ENCODE measurements around the gene DHX16. TPM values are rescaled to one million over a fixed set of nuclear protein-coding genes. Genes with fewer than 3 reads are reported as not detected.

DHX16 gene
- total and polyA plus RNA-seq, 9 of the 15 experiments (the other 6 are each of a cell fraction or from before 2014, with no cell fraction given): 14.6 to 66.1 (median 47.5) TPM

- TF ChIP-seq ZFP91 (CRISPR knock-in tag; IDR thresholded peaks at IDR 0.05): peak; percentile 37; the same call in 1 of the 2 replicates
- no peak for TF ChIP-seq MGA (IDR thresholded peaks at IDR 0.05)
- no peak for TF ChIP-seq BMI1 (IDR thresholded peaks at IDR 0.05; ENCODE audit: low read length)
- peak; percentile 51 for TF ChIP-seq ZFX (CRISPR knock-in tag; IDR thresholded peaks at IDR 0.05)
- TF ChIP-seq KDM2B (CRISPR knock-in tag; IDR thresholded peaks at IDR 0.05): 0 out of 2 replicates have a peak, but pooled peaks have one; percentile 9
- 0 out of 2 replicates have a peak, but pooled peaks have one; percentile 47 for TF ChIP-seq ZNF583 (CRISPR knock-in tag; IDR thresholded peaks at IDR 0.05)
- TF ChIP-seq PHF8 (IDR thresholded peaks at IDR 0.05; ENCODE audit: borderline replicate concordance, low read length): no peak
- TF ChIP-seq GATA2 (CRISPR knock-in tag; IDR thresholded peaks at IDR 0.05): peak; percentile 14; the same call in 1 of the 2 replicates
- TF ChIP-seq KLF13 (tag; IDR thresholded peaks at IDR 0.05; ENCODE audit: borderline replicate concordance, low read depth): peak; percentile 37; the same call in 1 of the 2 replicates
- TF ChIP-seq ZBTB43 (CRISPR knock-in tag; IDR thresholded peaks at IDR 0.05): no peak
- TF ChIP-seq FOXA3 (CRISPR knock-in tag; conservative IDR thresholded peaks at IDR 0.05 in 1 of 2, IDR thresholded peaks at IDR 0.05 in 1 of 2): peak in 1 of 2 experiments; percentile 9; a peak in 1 of 4 replicates
- TF ChIP-seq MYNN (IDR thresholded peaks at IDR 0.05): peak; percentile 80
- no peak for TF ChIP-seq MYNN (CRISPR knock-in tag; IDR thresholded peaks at IDR 0.05)
These were observed 6.3 kb upstream of the DHX16 start (continued) for GRCh38 chr6:30678964-30679726.

Measured in K562 (cell line).